HG03095 (cell line): ENCODE results near the gene SYNGR2.

Source experiments
- ATAC-seq: cut with Tn5 transposase; IDR thresholded peaks from one replicate; pipeline ENCODE4 v1.9.1; 2021; ENCODE audit warnings: moderate library complexity; ENCODE audit not compliant: unreplicated experiment

Gene SYNGR2

GRCh38 chr17:78197147-78197832 lies 28.9 kb downstream of the SYNGR2 start:
- ATAC-seq = no peak

GRCh38 chr17:78200451-78200850 lies 32.1 kb downstream of the SYNGR2 start:
- ATAC-seq = no peak

GRCh38 chr17:78202666-78203065 lies 34.3 kb downstream of the SYNGR2 start:
- no peak for ATAC-seq

DNA sequence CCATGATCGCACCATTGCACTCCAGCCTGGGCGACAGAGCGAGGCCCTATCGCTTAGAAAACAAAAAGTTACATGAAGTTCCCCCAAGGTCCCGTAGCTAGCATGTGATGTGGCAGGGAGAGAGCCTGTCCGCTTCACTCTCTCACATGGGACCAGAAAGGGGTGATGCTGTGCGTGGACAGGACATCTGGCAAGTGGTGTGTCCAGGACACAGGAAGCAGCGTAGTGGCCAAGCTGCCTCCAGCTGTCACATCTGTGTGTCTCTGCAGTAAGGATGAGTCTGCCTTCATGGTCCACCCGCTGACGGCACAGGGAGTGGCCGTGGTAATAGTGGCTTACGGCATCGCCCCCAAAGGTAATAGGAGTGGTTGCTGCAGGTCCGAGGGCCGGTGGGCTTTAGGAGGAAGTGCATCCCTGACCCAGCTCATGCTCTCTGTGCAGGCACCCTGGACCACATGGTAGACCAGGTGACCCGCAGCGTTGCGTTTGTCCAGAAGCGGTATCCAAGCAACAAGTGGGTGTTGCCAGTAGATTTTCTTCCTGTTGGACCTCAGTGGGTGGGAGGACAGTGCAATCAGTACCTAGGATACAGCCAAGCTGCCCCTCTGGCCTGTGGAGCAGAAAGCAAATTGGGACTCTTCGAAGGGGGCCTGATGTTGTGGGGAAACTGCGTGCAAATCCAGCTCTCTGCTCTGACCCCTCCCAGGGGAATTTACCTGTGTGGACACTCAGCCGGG lies 36.2 kb downstream of the SYNGR2 start:
- no peak for ATAC-seq

DNA sequence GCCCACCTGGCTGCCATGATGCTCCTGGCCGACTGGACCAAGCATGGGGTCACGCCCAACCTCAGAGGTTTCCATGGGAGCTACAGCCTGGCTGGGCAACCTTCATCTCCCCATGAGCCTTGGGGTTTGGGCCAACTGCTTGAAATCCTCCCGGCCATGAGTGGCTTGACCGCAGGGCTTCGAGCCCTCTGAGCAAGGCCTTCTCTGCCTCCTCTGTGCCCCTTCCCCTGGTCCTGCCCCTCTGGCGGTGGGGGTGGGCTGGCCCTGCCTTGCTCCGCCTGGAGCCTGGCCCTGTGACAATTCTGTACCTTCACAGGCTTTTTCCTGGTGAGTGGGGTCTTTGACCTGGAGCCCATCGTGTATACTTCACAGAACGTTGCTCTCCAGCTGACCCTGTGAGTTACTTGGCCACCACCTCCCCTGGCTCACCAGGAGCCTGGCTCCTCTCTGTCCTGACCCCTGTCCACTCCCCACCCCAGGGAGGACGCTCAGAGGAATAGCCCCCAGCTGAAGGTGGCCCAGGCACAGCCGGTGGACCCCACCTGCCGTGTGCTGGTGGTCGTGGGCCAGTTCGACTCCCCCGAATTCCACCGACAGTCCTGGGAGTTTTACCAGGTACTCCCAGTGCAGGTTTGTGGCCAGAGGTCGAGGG lies 36.9 kb downstream of the SYNGR2 start:
- ATAC-seq = no peak

- ATAC-seq = no peak
Observed at GRCh38 chr17:78206298-78206697, 37.9 kb downstream of the SYNGR2 start.

- ATAC-seq = no peak
Observed at GRCh38 chr17:78208486-78208885, 40.1 kb downstream of the SYNGR2 start.

DNA sequence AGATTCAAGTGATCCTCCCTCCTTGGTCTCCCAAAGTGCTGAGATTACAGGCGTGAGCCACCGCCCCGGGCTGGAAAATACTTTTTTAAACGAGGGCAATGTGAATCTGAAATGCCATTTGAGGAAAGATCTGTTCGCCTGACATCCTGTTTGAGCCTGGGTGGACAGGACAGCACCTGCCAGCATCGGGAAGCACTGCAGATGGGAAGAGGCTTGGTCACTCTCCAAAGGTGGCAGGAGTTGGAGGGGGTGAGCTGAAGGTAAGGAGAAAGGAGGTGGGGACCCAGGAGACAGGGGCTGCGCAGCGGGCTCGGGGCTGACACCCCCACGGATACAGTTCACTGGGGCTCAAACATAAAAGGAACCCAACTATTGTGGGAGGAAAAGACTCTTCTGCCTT lies 41.7 kb downstream of the SYNGR2 start:
- no peak for ATAC-seq

DNA sequence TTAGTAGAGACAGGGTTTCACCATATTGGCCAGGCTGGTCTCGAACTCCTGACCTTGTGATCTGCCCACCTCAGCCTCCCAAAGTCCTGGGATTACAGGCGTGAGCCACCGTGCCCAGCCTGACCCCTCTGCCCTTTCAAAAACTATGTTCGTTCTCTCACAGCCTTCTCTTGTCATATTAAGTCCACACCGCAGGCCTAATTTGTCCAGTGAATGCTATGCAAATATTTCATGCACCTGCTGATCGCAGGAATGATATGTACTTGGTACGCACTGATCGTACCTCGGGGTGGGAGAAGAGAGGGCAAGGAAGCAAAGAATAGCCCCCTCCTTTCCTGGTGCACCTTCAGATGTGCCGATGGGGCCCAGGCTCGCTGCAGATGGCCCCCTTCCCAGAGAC lies 42.7 kb downstream of the SYNGR2 start:
- ATAC-seq = no peak

- peak; percentile 82 for ATAC-seq
Observed at GRCh38 chr17:78214016-78214705, 45.8 kb downstream of the SYNGR2 start, which contains the start of gene BIRC5. Gene BIRC5, plus strand, starts transcription at chr17:78214253. Its CDS starts 64 bp downstream, at chr17:78214317.

DNA sequence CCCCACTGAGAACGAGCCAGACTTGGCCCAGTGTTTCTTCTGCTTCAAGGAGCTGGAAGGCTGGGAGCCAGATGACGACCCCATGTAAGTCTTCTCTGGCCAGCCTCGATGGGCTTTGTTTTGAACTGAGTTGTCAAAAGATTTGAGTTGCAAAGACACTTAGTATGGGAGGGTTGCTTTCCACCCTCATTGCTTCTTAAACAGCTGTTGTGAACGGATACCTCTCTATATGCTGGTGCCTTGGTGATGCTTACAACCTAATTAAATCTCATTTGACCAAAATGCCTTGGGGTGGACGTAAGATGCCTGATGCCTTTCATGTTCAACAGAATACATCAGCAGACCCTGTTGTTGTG lies 46.3 kb downstream of the SYNGR2 start:
- ATAC-seq = no peak

- no peak for ATAC-seq
Observed at GRCh38 chr17:78219396-78220150, 51.2 kb downstream of the SYNGR2 start.
